Stimulated activated CD8-positive, alpha-beta memory T cell treated with anti-CD3 and anti-CD28 coated beads, Interleukin-12 subunit alpha, Interleukin-12 subunit beta, amount 100 ng/mL, for 24 hours (primary cell): ENCODE measurements around the gene ZNF12.
"Not testable (repeated sequence)": the region's sequence is repeated elsewhere in the genome, so short reads cannot be mapped to it uniquely, and the experiment has no call there.

Source experiments
- DNase-seq: peaks from one replicate; pipeline ENCODE4 v3.0.0-alpha.2; 2020; ENCODE audit errors: extremely low read depth

The ZNF12 gene

DNA sequence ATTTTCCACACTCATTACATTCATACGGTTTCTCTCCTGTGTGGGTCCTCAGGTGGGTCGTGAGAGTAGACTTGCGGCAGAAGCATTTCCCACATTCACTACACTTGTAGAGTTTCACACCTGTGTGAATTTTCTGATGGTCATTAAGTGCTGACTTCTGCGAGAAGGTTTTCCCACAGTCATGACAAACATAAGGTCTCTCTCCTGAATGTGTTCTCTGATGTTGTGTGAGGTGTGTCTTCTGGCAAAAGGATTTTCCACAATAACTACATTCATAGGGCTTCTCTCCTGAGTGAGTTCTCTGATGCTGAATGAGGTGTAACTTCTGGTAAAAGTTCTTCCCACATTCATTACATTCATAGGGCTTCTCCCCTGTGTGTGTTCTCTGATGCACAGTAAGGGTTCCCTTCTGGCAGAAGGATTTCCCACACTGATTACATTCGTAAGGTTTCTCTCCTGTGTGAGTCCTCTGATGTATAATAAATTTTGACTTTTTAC, 15.1 kb downstream of the ZNF12 start:
- DNase-seq, result no peak

DNA sequence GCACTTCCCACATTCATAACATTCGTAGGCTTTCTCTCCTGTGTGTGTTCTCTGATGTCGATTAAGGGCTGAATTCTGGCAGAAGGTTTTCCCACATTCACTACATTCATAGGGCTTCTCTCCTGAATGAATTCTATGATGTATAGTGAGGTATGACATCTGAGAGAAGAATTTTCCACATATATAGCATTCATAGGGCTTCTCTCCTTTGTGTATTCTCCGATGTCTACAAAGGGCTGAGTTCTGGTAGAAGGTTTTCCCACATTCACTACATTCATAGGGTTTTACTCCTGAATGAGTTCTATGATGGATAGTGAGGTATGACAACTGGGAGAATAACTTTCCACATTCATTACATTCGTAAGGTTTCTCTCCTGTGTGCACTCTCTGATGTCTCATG, 15.6 kb downstream of the ZNF12 start:
- no peak for DNase-seq

DNA sequence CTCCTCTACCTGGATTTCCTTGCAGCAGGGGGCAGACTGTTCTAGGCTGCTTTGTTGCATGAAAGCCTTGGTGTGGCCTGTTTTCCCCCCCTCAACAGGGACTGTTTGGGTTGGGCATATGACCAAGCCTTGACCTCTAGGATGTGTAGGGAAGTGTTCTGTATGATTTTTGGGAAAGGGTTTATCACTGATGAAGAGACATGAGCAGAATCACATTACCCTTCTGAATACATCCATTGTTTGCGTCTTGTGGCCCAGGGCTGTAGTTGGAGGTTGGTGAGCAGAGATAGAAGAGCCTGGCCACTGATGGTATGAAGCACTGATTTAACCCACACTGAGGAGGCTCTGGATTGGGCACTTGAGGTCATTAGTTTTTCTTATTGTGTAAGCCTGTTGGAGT, 26.6 kb downstream of the ZNF12 start:
- no peak for DNase-seq

DNA sequence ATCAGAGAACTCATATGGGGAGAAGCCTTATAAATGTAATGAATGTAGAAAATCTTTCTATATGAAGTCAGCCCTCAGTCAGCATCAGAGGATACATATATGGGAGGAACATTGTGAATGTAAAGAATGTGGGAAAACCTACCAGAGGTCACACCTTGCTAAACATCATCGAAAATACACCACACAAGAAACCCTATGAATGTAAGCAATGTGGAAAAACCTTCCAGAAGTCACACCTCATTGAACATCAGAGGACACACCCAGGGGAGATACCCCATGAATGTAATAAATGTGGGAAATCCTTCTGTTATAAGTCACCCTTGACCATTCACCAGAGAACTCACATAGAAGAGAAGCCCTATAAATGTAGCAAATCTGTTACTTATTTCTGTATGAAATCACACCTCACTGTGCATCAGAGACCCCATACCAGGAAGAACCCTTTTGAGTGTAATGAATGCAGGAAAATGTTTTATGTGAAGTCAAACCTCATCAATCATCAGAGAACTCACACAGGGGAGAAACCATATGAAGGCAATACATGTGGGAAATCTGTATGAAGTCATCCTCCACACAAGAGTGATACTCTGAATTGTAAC, 30.8 kb downstream of the ZNF12 start:
- DNase-seq, result no peak

DNA sequence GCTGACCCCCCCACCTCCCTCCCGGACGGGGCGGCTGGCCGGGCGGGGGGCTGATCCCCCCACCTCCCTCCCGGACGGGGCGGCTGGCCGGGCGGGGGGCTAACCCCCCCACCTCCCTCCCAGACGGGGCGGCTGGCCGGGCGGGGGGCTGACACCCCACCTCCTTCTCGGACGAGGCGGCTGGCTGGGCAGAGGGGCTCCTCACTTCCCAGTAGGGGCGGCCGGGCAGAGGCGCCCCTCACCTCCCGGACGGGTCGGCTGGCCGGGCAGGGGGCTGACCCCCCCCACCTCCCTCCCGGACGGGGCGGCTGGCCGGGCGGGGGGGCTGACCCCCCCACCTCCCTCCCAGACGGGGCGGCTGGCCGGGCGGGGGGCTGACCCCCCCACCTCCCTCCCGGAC, 35.9 kb downstream of the ZNF12 start:
- DNase-seq, result not testable (repeated sequence)

DNA sequence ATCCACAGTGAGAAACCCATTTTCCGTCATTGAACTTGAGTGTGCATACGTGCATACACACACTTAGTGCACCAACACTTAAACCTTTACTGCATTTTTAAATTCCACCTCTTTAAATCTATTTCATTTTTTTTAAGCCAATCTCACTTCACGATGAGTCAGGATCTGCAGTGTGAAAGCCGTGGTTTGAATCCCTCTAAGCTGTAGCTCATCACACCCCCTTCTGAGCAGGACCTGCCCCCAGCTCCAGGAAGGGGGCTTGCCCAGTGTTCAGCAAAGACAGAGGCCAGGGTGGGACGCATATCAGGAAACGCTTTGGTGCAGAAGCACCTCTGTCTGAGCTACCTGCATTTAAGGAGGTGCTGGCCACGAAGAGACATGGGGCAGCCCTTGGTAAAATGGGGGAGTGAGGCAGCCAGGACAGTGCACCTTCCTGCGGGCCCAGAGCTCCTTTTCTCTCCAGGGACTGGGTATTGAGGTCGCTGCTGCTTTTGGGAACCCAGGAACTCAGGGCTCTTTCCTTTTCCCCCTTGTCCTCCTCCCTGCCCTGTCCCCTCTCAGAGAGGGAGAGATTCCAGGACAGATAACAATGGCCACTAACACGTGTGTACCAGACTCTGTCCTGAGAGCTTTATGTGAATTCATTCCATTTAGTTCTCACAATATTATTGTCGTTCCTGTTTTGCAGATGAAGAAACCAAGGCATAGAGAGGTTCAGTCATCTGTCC, 48.0 kb downstream of the ZNF12 start:
- no peak for DNase-seq

DNA sequence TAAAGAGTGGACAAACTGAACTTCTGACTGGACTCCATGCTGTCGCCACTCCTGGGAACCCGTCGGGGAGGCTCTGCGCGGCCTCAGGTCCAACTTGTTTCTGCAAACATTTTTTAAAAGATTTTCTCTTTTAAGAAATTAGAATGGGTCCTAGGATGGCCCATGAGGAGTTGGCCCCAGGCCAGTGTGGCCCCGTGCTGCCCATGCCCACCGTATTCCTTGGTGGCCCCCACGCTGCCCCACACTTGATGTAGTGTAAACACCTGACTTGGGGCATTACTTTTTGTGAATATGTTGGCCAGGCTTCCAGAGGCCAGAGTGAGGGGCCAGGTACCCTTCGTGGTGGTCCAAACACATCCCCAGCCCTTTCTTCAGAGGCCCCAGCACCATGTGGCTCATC, 50.3 kb downstream of the ZNF12 start:
- no peak for DNase-seq

DNA sequence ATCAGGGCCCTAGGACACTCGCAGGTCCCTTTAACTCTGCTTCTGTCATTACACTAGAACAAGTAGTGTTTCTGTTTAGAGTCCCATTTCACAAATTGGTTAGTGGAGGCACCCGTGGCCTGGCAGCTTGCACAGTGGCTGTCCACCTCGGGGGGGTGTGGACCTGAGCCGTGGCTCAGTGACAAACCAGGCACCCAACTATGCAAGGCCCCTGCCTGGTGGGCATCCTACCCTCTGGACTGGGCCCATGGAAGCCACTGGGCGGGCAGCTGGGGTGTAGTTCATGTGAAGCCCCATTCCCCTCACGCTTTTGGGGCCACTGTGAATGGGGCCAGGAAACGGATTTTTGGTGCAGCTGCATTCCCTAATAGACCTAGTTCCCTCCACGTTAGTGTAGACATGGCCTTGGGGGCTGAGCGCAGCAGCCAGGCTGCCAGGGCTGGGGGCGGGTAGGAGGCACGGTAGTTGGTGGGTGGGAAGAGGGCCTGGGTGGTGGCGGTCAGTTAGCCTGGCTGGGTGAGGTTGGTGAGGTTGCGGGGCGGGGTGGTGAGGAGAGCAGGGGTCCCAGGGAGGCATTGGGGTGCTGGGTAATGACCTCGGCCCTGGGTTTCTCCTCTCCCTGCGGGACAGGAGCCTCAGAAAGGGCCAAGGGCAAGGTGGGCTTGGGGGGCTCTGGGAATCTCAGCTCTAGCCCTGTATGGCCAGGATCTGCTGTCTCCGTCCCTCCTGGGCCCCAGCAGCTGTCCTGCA, 50.9 kb downstream of the ZNF12 start:
- DNase-seq, result no peak

DNA sequence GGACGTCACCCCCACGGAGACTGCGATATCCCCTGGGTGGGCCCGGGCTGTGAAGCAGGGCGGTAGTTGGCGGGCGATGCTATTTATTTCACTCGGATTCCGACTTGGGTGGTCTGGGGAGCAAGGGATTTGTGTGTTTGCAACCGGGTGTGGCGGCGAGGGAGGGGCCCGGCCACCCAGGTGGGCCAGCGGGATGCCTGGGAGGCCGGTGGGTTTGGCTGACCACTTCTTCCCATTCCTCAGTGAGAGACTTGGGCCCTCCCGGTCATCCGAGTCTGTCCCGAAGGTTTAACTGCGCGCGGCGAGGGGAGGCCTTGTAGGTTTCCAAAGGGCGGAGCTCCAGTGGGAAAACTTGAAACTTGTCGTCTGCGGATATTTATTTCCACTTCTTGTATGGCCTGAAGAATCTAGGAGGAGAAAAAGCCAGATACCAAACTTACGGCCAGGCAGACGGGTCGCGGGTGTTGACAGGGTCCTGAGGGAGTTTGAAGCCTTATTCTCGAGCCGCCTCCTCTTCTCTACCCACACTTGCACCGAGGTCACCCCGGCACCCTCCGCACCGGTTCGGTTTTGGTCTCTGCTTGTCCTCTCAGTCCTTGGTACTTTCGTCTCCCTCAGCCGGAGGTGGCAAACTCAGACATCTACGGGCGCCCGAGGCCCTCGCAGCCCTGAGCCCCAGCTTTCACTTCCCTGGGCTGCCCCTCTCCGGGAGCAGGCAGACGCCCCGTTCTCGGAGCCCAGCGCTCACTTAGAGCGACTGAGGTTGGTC, 51.7 kb downstream of the ZNF12 start:
- no peak for DNase-seq

DNA sequence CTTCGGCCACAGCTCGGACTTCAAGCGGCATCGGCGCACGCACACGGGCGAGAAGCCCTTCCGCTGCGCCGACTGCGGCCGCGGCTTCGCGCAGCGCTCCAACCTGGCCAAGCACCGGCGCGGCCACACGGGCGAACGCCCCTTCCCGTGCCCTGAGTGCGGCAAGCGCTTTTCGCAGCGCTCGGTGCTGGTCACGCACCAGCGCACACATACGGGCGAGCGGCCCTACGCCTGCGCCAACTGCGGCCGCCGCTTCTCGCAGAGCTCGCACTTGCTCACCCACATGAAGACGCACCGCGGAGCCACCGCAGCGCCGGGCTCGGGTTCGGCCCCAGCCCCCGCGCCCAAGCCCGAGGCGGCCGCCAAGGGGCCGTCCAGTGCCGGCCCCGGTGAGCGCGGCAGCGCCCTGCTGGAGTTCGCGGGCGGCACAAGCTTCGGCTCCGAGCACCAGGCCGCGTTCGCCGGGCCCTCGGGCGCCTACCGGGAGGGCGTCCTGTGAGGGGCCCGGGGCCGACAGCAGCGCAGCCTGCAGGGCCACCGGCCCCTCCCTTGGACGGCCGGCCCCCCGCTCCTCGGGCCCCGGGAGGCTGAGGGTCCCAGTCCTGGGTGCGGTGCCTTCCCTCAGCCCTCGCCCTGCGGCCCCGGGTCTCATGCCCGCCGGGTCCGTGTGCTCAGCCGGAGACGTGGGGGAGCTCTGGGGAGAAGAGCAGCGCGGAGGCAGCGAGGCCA, 52.5 kb downstream of the ZNF12 start:
- no peak for DNase-seq

DNA sequence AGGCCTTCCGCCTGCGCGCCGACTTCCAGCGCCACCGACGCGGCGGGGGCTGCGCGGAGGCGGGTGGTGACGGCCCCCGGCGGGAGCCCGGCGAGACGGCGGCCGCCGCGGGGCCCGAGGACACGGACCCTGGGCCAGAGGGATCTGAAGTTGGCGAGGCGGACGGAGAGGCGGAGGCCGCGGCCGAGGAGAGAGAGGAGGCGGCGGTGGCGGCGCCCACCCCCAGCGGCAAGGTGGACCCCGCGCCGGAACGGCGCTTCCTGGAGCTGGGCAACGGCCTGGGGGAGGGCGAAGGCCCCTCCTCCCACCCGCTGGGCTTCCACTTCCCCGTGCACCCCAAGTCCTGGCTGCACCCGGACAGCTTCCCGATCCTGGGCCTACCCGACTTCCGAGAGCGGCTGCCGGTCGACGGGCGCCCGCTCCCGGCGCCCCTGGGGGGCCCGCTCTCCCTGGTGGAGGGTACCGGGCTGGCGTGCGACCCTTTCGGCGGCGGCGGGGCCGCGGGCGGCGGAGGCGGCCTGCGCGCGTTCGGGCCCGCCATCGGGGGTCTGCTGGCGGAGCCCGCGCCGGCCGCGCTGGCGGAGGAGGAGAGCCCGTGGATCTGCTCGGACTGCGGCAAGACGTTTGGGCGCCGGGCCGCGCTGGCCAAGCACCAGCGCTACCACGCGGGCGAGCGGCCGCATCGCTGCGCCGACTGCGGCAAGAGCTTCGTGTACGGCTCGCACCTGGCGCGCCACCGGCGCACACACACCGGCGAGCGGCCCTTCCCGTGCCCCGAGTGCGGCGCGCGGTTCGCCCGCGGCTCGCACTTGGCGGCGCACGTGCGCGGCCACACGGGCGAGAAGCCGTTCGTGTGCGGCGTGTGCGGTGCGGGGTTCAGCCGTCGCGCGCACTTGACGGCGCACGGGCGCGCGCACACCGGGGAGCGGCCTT, 53.4 kb downstream of the ZNF12 start:
- no peak for DNase-seq

DNA sequence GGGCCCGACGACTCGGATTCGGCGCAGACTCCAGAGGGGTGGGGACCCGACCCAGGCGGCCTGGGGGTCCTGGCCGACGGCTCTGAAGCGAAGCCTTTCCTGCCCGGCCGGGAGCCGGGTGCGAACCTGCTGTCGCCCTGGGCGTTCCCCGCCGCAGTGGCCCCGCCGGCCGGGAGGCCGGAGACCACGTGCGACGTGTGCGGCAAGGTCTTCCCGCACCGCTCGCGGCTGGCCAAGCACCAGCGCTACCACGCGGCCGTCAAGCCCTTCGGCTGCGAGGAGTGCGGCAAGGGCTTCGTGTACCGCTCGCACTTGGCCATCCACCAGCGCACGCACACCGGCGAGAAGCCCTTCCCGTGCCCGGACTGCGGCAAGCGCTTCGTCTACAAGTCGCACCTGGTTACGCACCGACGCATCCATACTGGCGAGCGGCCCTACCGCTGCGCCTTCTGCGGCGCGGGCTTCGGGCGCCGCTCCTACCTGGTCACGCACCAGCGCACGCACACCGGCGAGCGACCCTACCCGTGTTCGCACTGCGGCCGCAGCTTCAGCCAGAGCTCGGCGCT, 54.2 kb downstream of the ZNF12 start:
- DNase-seq, result no peak

DNA sequence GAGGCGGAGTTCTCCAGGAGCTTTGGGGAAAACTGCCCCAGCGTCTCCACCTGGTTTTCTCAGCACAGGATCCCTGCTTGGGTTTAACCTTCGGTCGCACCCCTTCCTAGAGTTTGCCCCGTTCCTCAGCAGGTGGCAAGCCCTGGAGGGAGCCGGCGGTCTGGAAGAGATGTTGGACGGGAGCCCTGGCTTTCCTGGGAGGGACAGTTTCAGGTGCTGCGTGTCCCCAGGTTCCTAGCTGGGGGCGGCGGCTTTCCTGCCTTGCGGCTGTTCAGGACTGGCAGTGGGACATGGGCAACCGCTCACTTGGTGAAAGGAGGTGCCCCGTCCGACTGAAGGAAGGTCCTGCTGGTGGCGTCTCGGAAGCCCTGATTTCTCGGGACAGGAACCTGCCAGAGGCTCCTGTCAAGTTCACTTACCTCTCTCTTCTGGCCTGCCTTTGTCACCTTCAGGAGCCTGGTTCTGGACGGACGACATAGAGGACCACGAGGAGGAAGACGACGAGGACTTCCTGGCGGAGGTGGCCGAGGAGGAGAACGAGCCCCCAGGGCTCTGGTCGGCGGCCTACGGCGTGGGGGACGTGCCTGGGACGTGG, 54.8 kb downstream of the ZNF12 start:
- no peak for DNase-seq

DNA sequence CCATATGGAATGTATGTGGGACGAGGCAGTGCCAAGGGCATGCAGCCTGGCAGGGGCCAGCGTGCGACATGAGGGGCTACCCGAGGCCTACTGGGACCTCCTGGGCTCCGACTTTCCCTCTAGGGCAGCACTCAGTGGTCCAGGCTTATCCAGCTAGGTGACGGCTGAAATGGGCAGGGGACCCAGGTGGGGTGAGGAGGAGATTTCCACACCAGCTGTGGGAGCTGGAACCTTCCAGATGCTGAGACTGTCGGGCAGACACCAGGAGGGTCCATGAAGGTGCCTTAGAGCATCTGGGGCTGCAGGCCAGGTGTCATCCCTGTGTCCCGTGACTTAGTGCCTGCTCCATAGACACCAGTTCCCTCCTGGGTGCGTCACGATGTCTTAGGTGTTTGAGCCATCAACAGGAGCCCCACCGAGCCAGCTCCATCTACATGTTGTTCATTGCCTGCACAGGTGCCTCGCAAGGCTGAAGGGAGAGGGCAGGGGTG, 56.2 kb downstream of the ZNF12 start:
- no peak for DNase-seq

DNA sequence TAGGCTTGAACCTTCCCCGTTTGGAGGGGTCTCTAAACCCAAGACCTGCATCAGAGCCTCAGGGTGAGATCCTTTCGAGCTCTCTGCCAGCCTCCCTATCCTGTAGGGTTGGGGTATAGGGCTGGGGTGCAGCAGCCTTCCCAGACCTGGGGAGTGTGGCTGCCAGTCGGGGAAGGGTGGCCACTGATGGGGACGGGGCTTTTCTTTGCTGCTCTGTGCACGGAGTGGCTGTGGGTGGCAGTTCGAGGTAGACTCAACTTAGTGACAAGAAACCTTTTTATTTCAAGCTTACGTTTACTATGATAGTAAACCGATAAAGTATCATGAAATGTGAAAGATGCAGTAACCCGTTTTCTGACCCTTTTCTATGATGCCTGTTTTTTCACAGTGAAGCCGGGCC, 56.7 kb downstream of the ZNF12 start:
- DNase-seq, result no peak

DNA sequence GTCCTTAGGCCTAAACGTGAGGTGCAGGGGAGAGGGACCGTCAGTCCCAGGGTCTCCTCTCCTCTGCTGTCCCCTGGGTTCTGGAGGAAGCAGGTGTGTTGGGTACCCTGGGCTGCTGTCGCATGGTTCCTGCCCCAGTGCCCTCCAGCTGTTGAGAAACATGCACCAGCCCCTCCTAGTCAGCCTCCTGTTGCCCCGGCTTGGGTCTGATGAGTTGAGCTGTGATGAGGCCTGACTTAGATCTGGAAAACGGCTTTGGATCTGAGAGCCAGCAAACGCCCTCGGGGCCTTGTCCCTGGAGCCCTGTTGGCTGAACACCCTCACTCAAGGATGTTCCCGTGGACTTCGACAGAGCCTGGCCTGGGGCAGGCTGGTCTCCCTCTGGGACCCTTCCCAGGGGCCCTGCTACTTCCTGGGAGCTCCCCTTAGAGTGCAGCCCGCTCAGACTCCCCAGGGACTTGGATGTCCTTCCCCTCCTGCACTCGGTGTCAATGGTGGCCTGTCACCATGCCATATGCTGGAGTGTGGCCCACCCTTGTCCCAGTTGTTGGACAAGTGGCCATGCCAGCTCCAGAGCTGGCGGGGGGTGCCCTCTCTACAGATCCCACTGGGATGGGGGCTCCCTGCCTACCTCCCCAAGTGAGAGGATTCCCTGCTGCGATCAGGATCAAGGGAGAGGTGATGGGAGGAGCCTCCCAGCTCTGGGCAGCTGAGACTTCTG, 57.3 kb downstream of the ZNF12 start:
- no peak for DNase-seq

DNA sequence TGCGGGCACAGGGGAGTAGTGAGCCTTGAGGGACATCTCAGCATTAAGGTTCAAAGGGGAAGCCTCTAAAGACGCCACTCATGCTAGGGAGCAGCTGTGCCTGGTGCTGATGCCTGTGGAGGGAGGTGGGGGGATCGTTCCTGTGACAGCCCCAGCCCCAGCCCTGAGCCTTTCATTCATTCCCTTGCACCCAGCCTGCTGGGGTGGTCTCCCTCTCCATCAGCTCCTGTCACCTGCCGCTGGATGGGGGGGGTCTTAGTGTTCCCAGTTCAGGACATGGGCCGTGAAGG, 58.0 kb downstream of the ZNF12 start:
- DNase-seq, result no peak

DNA sequence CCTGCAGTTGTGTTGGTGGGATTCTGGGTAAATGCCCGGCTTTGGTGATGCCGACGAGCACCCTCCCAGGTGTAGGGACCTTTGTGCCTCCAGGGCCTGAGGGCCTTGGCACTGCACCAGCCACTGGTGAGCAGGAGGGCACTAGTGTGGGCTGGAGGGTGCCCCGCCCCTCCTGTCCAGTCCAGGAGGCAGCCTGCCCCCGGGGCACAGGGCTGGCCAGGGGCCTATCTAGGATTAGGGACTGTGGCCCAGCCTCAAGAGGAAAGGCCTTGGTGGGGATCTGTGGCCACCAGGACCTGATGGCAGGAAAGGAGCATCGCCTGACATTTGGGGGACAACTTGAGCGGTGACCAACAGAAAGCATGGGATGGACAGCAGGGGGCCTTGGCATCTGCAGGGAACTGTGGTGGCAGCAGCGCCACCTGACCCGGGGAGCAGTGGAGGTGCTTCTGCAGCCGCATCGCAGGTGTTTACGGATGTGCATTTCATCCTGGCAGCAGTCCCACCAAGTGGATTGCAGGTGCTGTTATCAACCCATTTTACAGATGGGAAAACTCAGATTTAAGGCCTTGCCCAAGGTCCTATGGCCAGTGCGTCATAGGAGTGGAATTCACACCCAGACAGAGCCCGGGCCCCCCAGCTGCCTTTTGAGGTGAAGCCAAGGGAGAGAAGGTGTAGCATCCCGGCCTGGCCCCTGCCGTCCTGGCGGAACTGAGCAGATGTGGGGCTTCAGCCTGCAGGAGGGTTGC, 58.5 kb downstream of the ZNF12 start:
- no peak for DNase-seq
